Fibroblast of villous mesenchyme (primary cell): ENCODE measurements around the gene PHLDB3. TPM values are rescaled to one million over a fixed set of nuclear protein-coding genes. Genes with fewer than 3 reads are reported as not detected.
A peak's percentile ranks its signal among the peaks of the same experiment; 100 is the strongest.

Experiments
- DNase-seq: peaks from one replicate; pipeline ENCODE4 v3.0.0-alpha.2; 2010; ENCODE audit warnings: low read depth
- H3K4me3 ChIP-seq: 2 replicates; pipeline ENCODE4 v1.5.1; 2011; ENCODE audit warnings: low read depth, mild to moderate bottlenecking, low read length
- CTCF ChIP-seq: IDR thresholded peaks from 2 replicates; pipeline ENCODE4 v1.5.1; 2012; ENCODE audit warnings: low read depth, mild to moderate bottlenecking, low read length; ENCODE audit not compliant: insufficient read depth
- total RNA-seq: library from RNA; depleted of rRNA; stranded (reverse); fragments of >200 nt; gene quantifications from 2 replicates; pipeline ENCODE4 v1.2.3, GENCODE V29; 2012

PHLDB3 gene
- total RNA-seq, 1 donor: 13.4 TPM

DNA sequence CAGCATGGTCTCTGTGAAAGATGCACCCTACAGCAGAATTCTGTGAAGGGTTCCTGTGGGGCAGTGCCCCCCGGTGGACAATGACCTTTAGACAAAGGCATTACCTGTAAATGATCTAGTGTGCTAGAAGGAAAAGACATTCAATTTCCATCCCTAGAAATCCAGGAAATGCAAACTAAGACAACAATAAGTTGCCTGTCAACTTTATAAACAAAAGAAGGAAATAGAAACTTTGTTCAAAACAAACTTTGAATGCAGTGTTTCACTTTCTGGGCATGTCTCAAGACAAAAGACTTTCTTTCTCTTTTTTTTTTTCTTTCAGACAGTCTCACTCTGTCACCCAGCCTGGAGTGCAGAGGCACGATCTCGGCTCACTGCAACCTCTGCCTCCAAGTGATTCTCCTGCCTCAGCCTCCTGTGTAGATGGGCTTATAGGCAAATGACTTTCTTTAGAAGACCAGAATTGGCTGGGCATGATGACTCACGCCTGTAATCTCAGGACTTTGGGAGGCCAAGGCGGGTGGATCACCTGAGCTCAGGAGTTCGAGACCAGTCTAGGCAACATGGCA lies 74.3 kb downstream of the PHLDB3 start:
- no peak for TF ChIP-seq CTCF
- no peak overlapping the region for H3K4me3 ChIP-seq
- no peak for DNase-seq

GRCh38 chr19:43429395-43429794 lies 75.2 kb downstream of the PHLDB3 start:
- DNase-seq: no peak
- H3K4me3 ChIP-seq: no peak overlapping the region
- no peak for TF ChIP-seq CTCF

GRCh38 chr19:43425567-43426392 lies 78.8 kb downstream of the PHLDB3 start:
- peak; percentile 60 for TF ChIP-seq CTCF
- DNase-seq: peak; percentile 16
- no peak overlapping the region for H3K4me3 ChIP-seq

Other genes with a start within 250 kb of the PHLDB3 start
- gene PSG9, start 235.2 kb downstream of the PHLDB3 start, total RNA-seq: 0.32 and 0.43 TPM in 2 replicates
- 0.32 and 0.86 TPM in 2 replicates for gene CD177, start 151.1 kb downstream of the PHLDB3 start, total RNA-seq
- not detected in 2 replicates for gene TEX101, start 89.9 kb downstream of the PHLDB3 start, total RNA-seq
- 0.43 TPM in 1 of 2 replicates, not detected in the other for gene LYPD3, start 39.1 kb downstream of the PHLDB3 start, total RNA-seq
- gene ETHE1, start 22.5 kb upstream of the PHLDB3 start, total RNA-seq: 113 and 121 TPM in 2 replicates
- under 0.01 and 0.64 TPM in 2 replicates for gene ZNF575, start 28.4 kb upstream of the PHLDB3 start, total RNA-seq
- gene XRCC1, start 70.8 kb upstream of the PHLDB3 start, total RNA-seq: 22.9 and 28.9 TPM in 2 replicates
- gene PINLYP, start 71.1 kb upstream of the PHLDB3 start, total RNA-seq: 3.5 TPM in 2 replicates
- gene IRGQ, start 91.4 kb upstream of the PHLDB3 start, total RNA-seq: 27.7 and 35.4 TPM in 2 replicates
- gene ZNF576, start 91.8 kb upstream of the PHLDB3 start, total RNA-seq: 9.0 and 9.9 TPM in 2 replicates
- under 0.01 TPM in 2 replicates for gene SRRM5, start 107.3 kb upstream of the PHLDB3 start, total RNA-seq
- gene ZNF428, start 114.9 kb upstream of the PHLDB3 start, total RNA-seq: 25.0 and 31.9 TPM in 2 replicates
- gene CADM4, start 135.1 kb upstream of the PHLDB3 start, total RNA-seq: 7.7 and 22.0 TPM in 2 replicates
- gene PLAUR, start 165.4 kb upstream of the PHLDB3 start, total RNA-seq: 56.6 and 76.3 TPM in 2 replicates
- gene IRGC, start 211.3 kb upstream of the PHLDB3 start, total RNA-seq: not detected in 2 replicates